BJ (cell line): ENCODE measurements around the gene REM1. TPM values are rescaled to one million over a fixed set of nuclear protein-coding genes. Genes with fewer than 3 reads are reported as not detected.

Source experiments
- CTCF ChIA-PET: fragments of 350-600 bp; formaldehyde crosslinking; extraction: SDS; loops from one replicate; lab custom pipeline; 2021; ENCODE audit warnings: antibody characterized with exemption, inconsistent platforms; lab: Yijun Ruan, JAX
- POLR2A ChIA-PET: fragments of 300-600 bp; sonication (Branson Sonifier 250); formaldehyde crosslinking; extraction: SDS; loops from one replicate; lab custom pipeline; 2021; ENCODE audit warnings: antibody characterized with exemption; lab: Charles Lee
- DNase-seq: peaks from one replicate; pipeline ENCODE4 v3.0.0-alpha.2; 2011; ENCODE audit warnings: low read depth
- H3K27me3 ChIP-seq: 2 replicates; pipeline ENCODE4 v1.6.0; 2011; ENCODE audit warnings: low read length; ENCODE audit not compliant: control insufficient read depth, insufficient read depth
- H3K36me3 ChIP-seq: 2 replicates; pipeline ENCODE4 v1.5.1; 2011; ENCODE audit warnings: low read length; ENCODE audit not compliant: control insufficient read depth, insufficient read depth
- H3K4me3 ChIP-seq: 2 replicates; pipeline ENCODE4 v1.5.1; 2011; ENCODE audit warnings: low read depth, mild to moderate bottlenecking, control low read depth, low read length
- polyA plus RNA-seq: library from polyadenylated mRNA; depleted of rRNA; stranded (reverse); fragments of >200 nt; gene quantifications from 2 replicates; pipeline ENCODE4 v1.2.3, GENCODE V29; 2011
- TF ChIP-seq, protein P1 (sequence below): IDR thresholded peaks from 2 replicates; pipeline ENCODE4 v1.5.1; 2011; ENCODE audit warnings: low read depth, mild to moderate bottlenecking, control low read depth, inconsistent platforms, low read length, moderate library complexity; ENCODE audit not compliant: insufficient read depth

Gene REM1
- polyA plus RNA-seq, 1 experiment, result not detected

GRCh38 chr20:31440012-31440659 lies 35.0 kb upstream of the REM1 start, which contains the start of gene DEFB123:
Gene DEFB123 (plus strand): TSS chr20:31440632. CDS start chr20:31440699, 67 bp downstream.
- ChIA-PET CTCF (interaction anchor here (0.9 to 1.4 kb wide), 4 partner anchors 9 to 71 kb away, joined by 3 to 4 read pairs (median 3); no protein-coding TSS in a partner anchor), POLR2A (no interaction called here)
- no peaks in the 10 kb centered on the region for H3K36me3 ChIP-seq
- H3K4me3 ChIP-seq, result no peak within 1 kb of the TSS
- DNase-seq, result no peak
- H3K27me3 ChIP-seq, result no peaks in the 10 kb centered on the region; the same call in 1 of the 2 replicates
- TF ChIP-seq, protein P1, sequence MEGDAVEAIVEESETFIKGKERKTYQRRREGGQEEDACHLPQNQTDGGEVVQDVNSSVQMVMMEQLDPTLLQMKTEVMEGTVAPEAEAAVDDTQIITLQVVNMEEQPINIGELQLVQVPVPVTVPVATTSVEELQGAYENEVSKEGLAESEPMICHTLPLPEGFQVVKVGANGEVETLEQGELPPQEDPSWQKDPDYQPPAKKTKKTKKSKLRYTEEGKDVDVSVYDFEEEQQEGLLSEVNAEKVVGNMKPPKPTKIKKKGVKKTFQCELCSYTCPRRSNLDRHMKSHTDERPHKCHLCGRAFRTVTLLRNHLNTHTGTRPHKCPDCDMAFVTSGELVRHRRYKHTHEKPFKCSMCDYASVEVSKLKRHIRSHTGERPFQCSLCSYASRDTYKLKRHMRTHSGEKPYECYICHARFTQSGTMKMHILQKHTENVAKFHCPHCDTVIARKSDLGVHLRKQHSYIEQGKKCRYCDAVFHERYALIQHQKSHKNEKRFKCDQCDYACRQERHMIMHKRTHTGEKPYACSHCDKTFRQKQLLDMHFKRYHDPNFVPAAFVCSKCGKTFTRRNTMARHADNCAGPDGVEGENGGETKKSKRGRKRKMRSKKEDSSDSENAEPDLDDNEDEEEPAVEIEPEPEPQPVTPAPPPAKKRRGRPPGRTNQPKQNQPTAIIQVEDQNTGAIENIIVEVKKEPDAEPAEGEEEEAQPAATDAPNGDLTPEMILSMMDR, result no peak

GRCh38 chr20:31446084-31446819 lies 28.8 kb upstream of the REM1 start:
- TF ChIP-seq, protein P1, result no peak
- ChIA-PET POLR2A (no interaction called here), CTCF (interaction anchor here (0.9 kb wide), 1 partner anchor 15 kb away, joined by 3 read pairs; no protein-coding TSS in a partner anchor)
- Histone ChIP-seq H3K4me3 (no peak overlapping the region), H3K36me3 (no peaks in the 10 kb centered on the region), H3K27me3 (no peaks in the 10 kb centered on the region; the same call in 1 of the 2 replicates)
- DNase-seq, result no peak

- H3K4me3 ChIP-seq, result no peak overlapping the region
- TF ChIP-seq, protein P1, result no peak
- no peak for DNase-seq
- CTCF ChIA-PET, result interaction anchor here (0.7 to 1.6 kb wide), 5 partner anchors 9 to 65 kb away, joined by 3 to 6 read pairs (median 3); partner anchors contain the start of genes DEFB123 and HM13
- POLR2A ChIA-PET, result no interaction called here
- no peaks in the 10 kb centered on the region for H3K27me3 ChIP-seq
- no peaks in the 10 kb centered on the region for H3K36me3 ChIP-seq
Observed at GRCh38 chr20:31449511-31450414, 25.3 kb upstream of the REM1 start.

GRCh38 chr20:31452575-31452974 lies 22.5 kb upstream of the REM1 start:
- Histone ChIP-seq H3K4me3 (no peak overlapping the region), H3K27me3 (no peaks in the 10 kb centered on the region), H3K36me3 (no peaks in the 10 kb centered on the region)
- ChIA-PET CTCF (no interaction called here), POLR2A (no interaction called here)
- TF ChIP-seq, protein P1, result no peak
- DNase-seq, result no peak
